KG1 (cell line): ENCODE results near the gene PSD.

Experiments
- DNase-seq: peaks from one replicate; lab custom pipeline; 2025; lab: John Stamatoyannopoulos, UW

PSD gene

DNA sequence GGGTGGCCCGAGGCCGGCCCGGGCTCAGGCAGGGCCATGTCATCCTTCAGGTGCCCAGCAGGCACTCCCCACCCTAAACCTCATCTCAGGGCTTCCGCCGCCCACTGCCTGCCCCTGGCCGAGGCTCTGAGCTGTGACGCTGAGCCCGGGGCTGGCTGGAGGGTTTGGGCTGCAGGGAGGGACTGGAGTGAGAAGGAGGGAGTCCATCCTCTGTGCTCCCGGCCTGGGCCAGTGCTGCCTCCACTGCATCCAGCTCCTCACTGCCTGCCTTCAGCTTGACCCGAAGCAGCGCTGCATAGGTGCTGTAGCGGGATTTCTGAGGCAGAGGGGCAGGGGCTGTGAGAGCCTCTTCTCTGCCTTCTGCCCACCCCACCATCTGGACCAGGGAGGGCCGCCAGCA, 15.5 kb downstream of the PSD start:
- DNase-seq, result no peak

DNA sequence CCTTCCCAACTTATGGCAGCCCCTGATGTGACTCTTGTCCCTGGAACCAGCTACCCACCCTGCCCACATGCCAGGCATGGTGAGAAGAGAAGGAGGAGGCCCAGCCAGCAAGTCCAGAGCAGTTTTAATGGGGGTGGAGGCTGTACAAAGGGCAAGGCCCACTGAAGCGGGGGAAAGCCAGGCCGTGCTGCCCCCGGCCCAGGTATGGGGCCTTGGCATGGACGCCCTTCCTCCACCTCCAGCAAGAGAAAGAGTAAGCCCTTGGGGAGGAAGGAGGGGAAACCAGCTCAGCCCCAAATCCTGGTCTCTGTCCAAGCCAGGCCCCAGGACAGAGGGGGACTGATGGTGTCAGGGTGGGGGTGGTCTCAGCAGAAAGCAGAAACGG, 16.1 kb downstream of the PSD start:
- no peak for DNase-seq

DNA sequence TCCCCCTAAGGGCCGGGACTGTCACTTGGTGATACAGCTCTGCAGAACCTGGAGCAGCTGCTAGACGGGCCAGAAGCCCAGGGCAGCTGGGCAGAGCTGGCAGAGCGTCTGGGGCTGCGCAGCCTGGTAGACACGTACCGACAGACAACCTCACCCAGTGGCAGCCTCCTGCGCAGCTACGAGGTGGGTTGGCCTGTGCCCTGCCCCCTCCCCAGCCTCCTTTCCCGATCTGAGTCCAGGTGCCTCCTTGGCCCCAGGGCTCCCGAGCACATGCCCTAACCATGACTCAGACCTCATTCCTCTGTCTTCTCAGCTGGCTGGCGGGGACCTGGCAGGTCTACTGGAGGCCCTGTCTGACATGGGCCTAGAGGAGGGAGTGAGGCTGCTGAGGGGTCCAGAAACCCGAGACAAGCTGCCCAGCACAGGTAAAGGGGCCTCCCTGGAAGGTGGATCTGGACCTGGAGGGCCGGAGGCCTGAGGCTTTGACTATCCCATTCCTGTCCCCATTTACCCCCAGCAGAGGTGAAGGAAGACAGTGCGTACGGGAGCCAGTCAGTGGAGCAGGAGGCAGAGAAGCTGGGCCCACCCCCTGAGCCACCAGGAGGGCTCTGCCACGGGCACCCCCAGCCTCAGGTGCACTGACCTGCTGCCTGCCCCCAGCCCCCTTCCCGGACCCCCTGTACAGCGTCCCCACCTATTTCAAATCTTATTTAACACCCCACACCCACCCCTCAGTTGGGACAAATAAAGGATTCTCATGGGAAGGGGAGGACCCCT, 16.7 kb downstream of the PSD start:
- DNase-seq, result no peak

DNA sequence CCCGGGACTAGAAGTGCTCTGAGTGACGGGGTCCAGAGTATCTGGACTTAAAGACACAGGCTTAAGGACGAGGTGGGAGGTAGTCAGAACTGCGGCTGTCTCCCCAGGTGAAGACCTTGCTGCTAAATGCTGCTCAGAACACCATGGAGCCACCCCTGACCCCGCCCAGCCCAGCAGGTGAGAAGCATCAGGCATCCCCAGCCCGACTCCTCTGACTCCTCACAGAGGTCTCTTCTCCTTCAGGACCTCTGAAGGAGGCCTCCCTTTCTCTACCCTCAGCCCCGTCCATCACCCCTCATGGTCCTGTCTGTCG, 17.3 kb downstream of the PSD start:
- DNase-seq, result no peak

- DNase-seq, result no peak
Measured at GRCh38 chr10:102400598-102401341, 17.8 kb downstream of the PSD start.

DNA sequence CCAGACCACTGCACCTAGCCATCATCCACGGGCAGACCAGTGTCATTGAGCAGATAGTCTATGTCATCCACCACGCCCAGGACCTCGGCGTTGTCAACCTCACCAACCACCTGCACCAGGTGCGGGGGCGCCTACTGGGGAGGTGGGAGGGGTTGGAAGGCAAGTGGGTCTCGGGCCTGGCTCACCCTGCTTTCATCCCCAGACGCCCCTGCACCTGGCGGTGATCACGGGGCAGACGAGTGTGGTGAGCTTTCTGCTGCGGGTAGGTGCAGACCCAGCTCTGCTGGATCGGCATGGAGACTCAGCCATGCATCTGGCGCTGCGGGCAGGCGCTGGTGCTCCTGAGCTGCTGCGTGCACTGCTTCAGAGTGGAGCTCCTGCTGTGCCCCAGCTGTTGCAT, 18.5 kb downstream of the PSD start:
- DNase-seq, result no peak

- peak; percentile 69 for DNase-seq
Measured at GRCh38 chr10:102399217-102400021, 19.2 kb downstream of the PSD start.

GRCh38 chr10:102398172-102399020, 20.2 kb downstream of the PSD start:
- no peak for DNase-seq

GRCh38 chr10:102397222-102398171, 21.1 kb downstream of the PSD start:
- DNase-seq, result no peak

DNA sequence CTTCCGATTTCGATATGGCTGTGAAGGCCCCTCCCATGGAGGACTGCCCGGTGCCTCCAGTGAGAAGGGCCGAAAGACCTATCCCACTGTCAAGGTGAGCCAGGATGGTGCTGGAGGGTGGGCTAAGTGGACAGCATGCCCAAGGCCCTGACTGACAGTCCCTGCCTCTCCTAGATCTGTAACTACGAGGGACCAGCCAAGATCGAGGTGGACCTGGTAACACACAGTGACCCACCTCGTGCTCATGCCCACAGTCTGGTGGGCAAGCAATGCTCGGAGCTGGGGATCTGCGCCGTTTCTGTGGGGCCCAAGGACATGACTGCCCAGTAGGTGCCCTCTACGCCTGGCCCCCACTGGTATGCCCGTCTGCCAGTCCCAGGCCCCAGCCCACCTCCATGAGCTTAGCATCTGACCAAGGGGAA, 21.8 kb downstream of the PSD start:
- DNase-seq, result no peak

- DNase-seq, result no peak
Measured at GRCh38 chr10:102396317-102396650, 22.3 kb downstream of the PSD start.

DNA sequence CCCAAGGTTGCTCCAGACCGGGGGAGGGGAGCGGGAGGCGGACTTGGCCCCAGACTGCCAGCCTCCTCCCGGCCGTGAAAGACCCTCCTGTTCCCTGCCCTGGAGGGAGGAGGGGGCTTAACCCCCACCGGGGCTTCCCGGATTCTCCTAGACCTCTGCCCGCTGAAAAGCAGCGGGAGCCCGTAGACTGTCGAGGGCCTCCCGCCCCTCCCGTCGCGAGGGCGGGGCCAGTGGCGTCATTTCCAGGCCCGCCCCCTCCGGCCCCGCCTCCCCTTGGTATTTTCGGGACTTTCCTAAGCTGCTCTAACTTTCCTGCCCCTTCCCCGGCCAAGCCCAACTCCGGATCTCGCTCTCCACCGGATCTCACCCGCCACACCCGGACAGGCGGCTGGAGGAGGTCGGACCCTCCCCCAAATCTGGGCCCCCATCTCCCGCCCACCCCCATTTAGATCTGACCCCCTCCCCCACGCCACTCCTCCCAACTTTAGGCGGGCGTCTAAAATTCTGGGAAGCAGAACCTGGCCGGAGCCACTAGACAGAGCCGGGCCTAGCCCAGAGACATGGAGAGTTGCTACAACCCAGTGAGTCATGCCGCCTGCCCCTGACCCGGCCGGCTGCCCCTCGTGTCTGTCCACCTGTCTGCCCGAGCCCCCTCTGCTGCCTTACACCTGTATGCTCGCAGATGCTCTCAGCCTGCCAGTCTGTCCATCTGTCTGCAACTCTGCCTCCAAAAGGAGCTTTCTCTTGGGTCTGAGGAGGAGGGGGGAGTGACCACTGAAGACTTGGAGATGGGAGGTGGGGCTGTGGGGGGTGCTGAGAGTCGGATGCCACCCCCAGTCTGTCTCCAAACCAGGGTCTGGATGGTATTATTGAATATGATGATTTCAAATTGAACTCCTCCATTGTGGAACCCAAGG, 22.9 kb downstream of the PSD start, which contains the start of gene NFKB2:
TSS of gene NFKB2 (plus strand) at position 306 of the 917 bp plus-strand sequence. CDS start at position 561, 255 bp downstream.
- DNase-seq, result peak; percentile 15

DNA sequence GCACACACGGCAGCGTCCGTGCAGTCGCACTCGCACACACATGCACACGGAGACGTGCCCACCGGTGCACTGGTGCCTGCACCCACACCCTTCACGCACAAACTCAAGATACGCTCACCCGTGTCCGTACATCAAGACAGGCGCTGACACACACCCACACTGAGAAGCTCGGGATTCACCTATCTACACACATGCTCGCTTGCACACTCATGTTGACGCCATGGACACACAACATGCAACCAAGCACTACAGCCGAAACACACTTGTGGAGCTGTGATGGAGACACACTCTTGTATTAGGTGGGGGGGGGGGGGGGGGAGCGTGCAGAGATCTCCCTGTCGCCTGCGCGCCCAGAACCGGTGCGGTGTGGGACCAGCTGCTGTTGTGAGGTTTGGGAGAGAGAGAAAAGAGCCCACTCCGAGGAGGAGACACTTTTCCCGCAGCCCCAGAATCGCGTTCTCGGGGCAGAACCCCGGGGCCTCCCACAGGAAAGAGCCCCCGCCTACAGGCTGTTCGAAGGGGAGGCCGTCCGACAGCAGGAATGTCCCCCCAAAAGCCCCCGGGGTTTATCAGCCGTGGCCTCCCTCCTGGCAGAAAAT, 23.7 kb downstream of the PSD start:
- peak; percentile 63 for DNase-seq

DNA sequence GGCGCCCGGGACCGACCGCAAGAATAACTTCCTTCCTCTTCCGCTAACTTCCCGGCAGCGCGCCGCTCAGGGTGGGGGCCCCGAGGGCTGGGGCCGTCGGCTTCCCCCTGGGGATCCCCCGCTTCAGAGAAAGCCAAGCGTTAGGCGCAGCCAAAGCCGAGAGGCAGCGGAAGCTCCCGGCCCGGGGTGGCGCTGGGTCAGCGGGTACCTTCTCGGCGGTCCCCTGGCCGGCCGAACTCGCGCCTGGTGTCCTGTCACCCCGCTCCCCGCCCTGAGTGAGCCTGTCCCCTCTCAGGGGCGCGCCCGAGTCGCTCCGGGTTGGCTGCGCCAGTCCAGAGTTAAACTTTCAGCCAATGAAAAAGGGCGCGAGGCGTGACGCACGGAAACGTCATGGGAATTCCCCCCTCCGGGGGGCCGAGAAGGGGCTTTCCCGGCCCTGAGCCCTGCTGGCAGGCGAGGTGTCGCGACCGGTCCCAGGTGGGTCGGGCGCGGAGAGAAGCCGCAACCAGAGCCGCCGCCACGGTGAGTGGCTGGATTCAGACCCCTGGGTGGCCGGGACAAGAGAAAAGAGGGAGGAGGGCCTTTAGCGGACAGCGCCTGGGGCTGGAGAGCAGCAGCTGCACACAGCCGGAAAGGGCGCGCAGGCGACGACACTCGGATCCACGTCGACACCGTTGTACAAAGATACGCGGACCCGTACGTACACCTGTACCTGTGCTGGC, 24.3 kb downstream of the PSD start:
- peak; percentile 87 for DNase-seq

- peak; percentile 74 for DNase-seq
Measured at GRCh38 chr10:102393411-102394078, 25.0 kb downstream of the PSD start.

DNA sequence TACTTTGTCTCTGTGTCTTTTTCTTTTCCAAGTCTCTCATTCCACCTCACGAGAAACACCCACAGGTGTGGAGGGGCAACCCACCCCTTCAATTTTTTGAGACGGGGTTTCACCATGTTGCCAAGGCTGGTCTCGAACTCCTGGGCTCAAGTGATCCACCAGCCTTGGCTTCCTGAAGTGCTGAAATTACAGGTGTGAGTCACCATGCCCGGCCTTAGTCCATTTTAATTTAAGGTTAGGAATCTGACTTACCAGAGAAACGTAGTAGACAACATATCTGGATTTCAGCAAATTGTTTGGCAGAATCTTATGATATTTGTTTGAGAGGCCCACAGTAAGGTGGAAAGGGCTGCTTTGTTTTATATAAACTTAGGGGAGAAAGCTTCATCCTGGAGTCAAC, 26.3 kb downstream of the PSD start:
- no peak for DNase-seq

- DNase-seq, result no peak
Measured at GRCh38 chr10:102389894-102390293, 28.7 kb downstream of the PSD start.
